CD14-positive monocyte (primary cell): ENCODE data around the gene MORN1. TPM values are rescaled to one million over a fixed set of nuclear protein-coding genes. Genes with fewer than 3 reads are reported as not detected.

Source experiments
- DNase-seq, 3 donors: peaks; one replicate each; pipeline ENCODE4 v3.0.0-alpha.2; 2011 to 2022
- H2AFZ ChIP-seq: 2 replicates; pipeline ENCODE4 v1.6.0; 2012; ENCODE audit warnings: mild to moderate bottlenecking, low read depth, low read length, inconsistent platforms; ENCODE audit not compliant: insufficient read depth, poor library complexity, severe bottlenecking
- H3K27ac ChIP-seq, 2 donors: 1 replicate in 1 of 2; 2 replicates in 1 of 2; pipeline ENCODE4 v1.5.1; 2012 to 2013; ENCODE audit warnings: low read length in 2 of 2, control low read depth in 1 of 2, inconsistent platforms in 1 of 2, low read depth in 1 of 2, mild to moderate bottlenecking in 1 of 2
- H3K27me3 ChIP-seq, 2 donors: one replicate each; pipeline versions ENCODE4 v1.6.0 to v1.6.1; 2011 to 2013; ENCODE audit warnings: low read length in 2 of 2; ENCODE audit not compliant: control insufficient read depth in 2 of 2, insufficient read depth in 2 of 2
- H3K36me3 ChIP-seq, 2 donors: replicated peaks in 1 of 2; 1 replicate in 1 of 2; 2 replicates in 1 of 2; pipeline versions ENCODE4 v1.5.1 to v1.6.1; 2012 to 2013; ENCODE audit warnings: low read length in 2 of 2, control low read depth in 1 of 2, inconsistent platforms in 1 of 2, mild to moderate bottlenecking in 1 of 2; ENCODE audit not compliant: insufficient read depth in 2 of 2, control insufficient read depth in 1 of 2
- H3K4me1 ChIP-seq, 2 donors: 1 replicate in 1 of 2; 2 replicates in 1 of 2; pipeline versions ENCODE4 v1.5.1 to v1.6.1; 2012 to 2013; ENCODE audit warnings: low read length in 2 of 2, control low read depth in 1 of 2, inconsistent platforms in 1 of 2, mild to moderate bottlenecking in 1 of 2, moderate library complexity in 1 of 2; ENCODE audit not compliant: insufficient read depth in 2 of 2, control insufficient read depth in 1 of 2
- H3K4me2 ChIP-seq: replicated peaks from 2 replicates; pipeline ENCODE3; 2012; ENCODE audit warnings: low read length, moderate library complexity, mild to moderate bottlenecking; ENCODE audit not compliant: poor library complexity, severe bottlenecking; ENCODE audit errors: extremely low read depth
- H3K4me3 ChIP-seq, 3 experiments: fragments of 200-600 bp in 1 of 3; sonication (generic) in 1 of 3; replicated peaks in 1 of 3; 1 replicate in 2 of 3; 2 replicates in 1 of 3; pipeline ENCODE4 v1.5.1; 2011 to 2013; ENCODE audit warnings: low read length in 3 of 3, mild to moderate bottlenecking in 3 of 3, control low read depth in 2 of 3, low read depth in 2 of 3, inconsistent platforms in 1 of 3, moderate library complexity in 1 of 3
- H3K79me2 ChIP-seq: 2 replicates; pipeline ENCODE4 v1.6.0; 2012; ENCODE audit warnings: mild to moderate bottlenecking, control low read depth, inconsistent platforms, low read length, moderate library complexity; ENCODE audit not compliant: insufficient read depth
- H3K9ac ChIP-seq: 2 replicates; pipeline ENCODE4 v1.6.0; 2017; ENCODE audit warnings: low read length, mild to moderate bottlenecking; ENCODE audit not compliant: insufficient read depth, poor library complexity, severe bottlenecking
- H3K9me3 ChIP-seq, 2 donors: replicated peaks in 1 of 2; 1 replicate in 1 of 2; 2 replicates in 1 of 2; pipeline versions ENCODE4 v1.5.1 to v1.6.1; 2012 to 2013; ENCODE audit warnings: low read length in 2 of 2, control low read depth in 1 of 2; ENCODE audit not compliant: control insufficient read depth in 1 of 2, insufficient read depth in 1 of 2
- H4K20me1 ChIP-seq: 2 replicates; pipeline ENCODE4 v1.6.0; 2012; ENCODE audit warnings: mild to moderate bottlenecking, low read length, control low read depth, moderate library complexity; ENCODE audit not compliant: insufficient read depth
- H3K27ac Mint-ChIP-seq, 7 donors: one replicate each; pipeline ENCODE4 v1.8.0; 2020; ENCODE audit warnings: mild to moderate bottlenecking in 7 of 7, mixed read lengths in 7 of 7, moderate library complexity in 6 of 7, inconsistent platforms in 2 of 7
- H3K27me3 Mint-ChIP-seq, 3 donors: one replicate each; pipeline ENCODE4 v1.8.0; 2021 to 2022; ENCODE audit warnings: low read depth in 3 of 3, mild to moderate bottlenecking in 3 of 3, mixed read lengths in 3 of 3, moderate library complexity in 3 of 3, inconsistent platforms in 1 of 3
- H3K36me3 Mint-ChIP-seq, 2 donors: one replicate each; pipeline ENCODE4 v1.8.0; 2020; ENCODE audit warnings: mixed read lengths in 2 of 2, inconsistent platforms in 1 of 2, mild to moderate bottlenecking in 1 of 2
- H3K4me1 Mint-ChIP-seq: one replicate; pipeline ENCODE4 v1.8.0; 2020; ENCODE audit warnings: mild to moderate bottlenecking, mixed read lengths
- H3K4me3 Mint-ChIP-seq, 2 donors: one replicate each; pipeline ENCODE4 v1.8.0; 2020; ENCODE audit warnings: mild to moderate bottlenecking in 2 of 2, mixed read lengths in 2 of 2, moderate library complexity in 1 of 2
- H3K9me3 Mint-ChIP-seq, 7 donors: one replicate each; pipeline ENCODE4 v1.8.0; 2020 to 2022; ENCODE audit warnings: mixed read lengths in 7 of 7, mild to moderate bottlenecking in 6 of 7, moderate library complexity in 6 of 7, inconsistent platforms in 2 of 7
- CTCF ChIP-seq: fragments of 200-600 bp; IDR thresholded peaks from one replicate; pipeline ENCODE4 v1.8.0; 2022; ENCODE audit warnings: antibody characterized with exemption, mild to moderate bottlenecking
- WGBS: methylation state at CpG from one replicate; pipeline ENCODE4 v1.1.5; 2013; ENCODE audit warnings: missing lambda C conversion rate; ENCODE audit not compliant: insufficient coverage; 5-methylcytosine and 5-hydroxymethylcytosine counted together
- intact Hi-C, 2 donors: fragments of 100-400 bp; cut with micrococcal nuclease; formaldehyde crosslinking; loops; one replicate each; pipeline versions ENCODE4 v1.15.0 to v1.15.1; 2023
- polyA plus RNA-seq, 3 donors: library from polyadenylated mRNA; depleted of rRNA in 1 of 3; unstranded in 2 of 3; stranded (reverse) in 1 of 3; fragments of 300-500 nt in 2 of 3; fragments of >200 nt in 1 of 3; fragmentation: Illumina TruSeq in 2 of 3; gene quantifications; 1 replicate in 2 of 3; 2 replicates in 1 of 3; pipeline ENCODE4 v1.2.3, GENCODE V29; 2012 to 2021

MORN1 gene
- polyA plus RNA-seq, 3 donors: 1.5 to 3.0 (median 1.7) TPM

GRCh38 chr1:2307972-2308371 lies 83.4 kb downstream of the MORN1 start:
- H3K36me3 ChIP-seq: peaks cover 46 to 61% of the 10 kb centered on the region in 2 donors

GRCh38 chr1:2307064-2307605 lies 84.2 kb downstream of the MORN1 start:
- peaks cover 5 to 8% (median 8%) of the 10 kb centered on the region in 3 donors for H3K27me3 Mint-ChIP-seq
- Histone ChIP-seq H3K4me2 (no peak overlapping the region), H3K36me3 (peaks cover 46 to 62% of the 10 kb centered on the region in 2 donors), H2AFZ (no peak overlapping the region), H3K4me1 (peaks cover 6 to 15% of the 10 kb centered on the region in 2 donors), H3K9ac (no peak overlapping the region), H3K27ac (no peak overlapping the region), H3K79me2 (no peaks in the 10 kb centered on the region), H3K4me3 (no peak overlapping the region), H3K9me3 (no peaks in the 10 kb centered on the region), H3K27me3 (peaks cover 0 to 6% of the 10 kb centered on the region in 2 donors), H4K20me1 (peaks cover 72% of the 10 kb centered on the region)
- TF ChIP-seq CTCF: no peak
- H3K9me3 Mint-ChIP-seq: peaks cover 0 to 7% (median 0%) of the 10 kb centered on the region in 7 donors
- H3K4me1 Mint-ChIP-seq: peaks cover 5% of the 10 kb centered on the region
- peaks cover 63 to 71% of the 10 kb centered on the region in 2 donors for H3K36me3 Mint-ChIP-seq
- no peak overlapping the region for H3K4me3 Mint-ChIP-seq
- 96% methylated on average over 37 of the region's 41 CpGs for WGBS
- no peak overlapping the region for H3K27ac Mint-ChIP-seq
- intact Hi-C loops: no loop called here
- no peak for DNase-seq

More at GRCh38 chr1:2307972-2308371, 83.4 kb downstream of the MORN1 start:
- H4K20me1 ChIP-seq: peaks cover 68% of the 10 kb centered on the region
- H2AFZ ChIP-seq: no peak overlapping the region
- H3K27ac ChIP-seq: no peak overlapping the region
- no peak overlapping the region for H3K9ac ChIP-seq
- H3K27me3 Mint-ChIP-seq: peaks cover 3 to 16% (median 10%) of the 10 kb centered on the region in 3 donors
- TF ChIP-seq CTCF: no peak
- H3K4me3 ChIP-seq: no peak overlapping the region
- H3K4me2 ChIP-seq: no peak overlapping the region
- no peak overlapping the region for H3K4me3 Mint-ChIP-seq
- H3K27me3 ChIP-seq: peaks cover 0 to 11% of the 10 kb centered on the region in 2 donors
- H3K4me1 Mint-ChIP-seq: peaks cover 6% of the 10 kb centered on the region
- H3K27ac Mint-ChIP-seq: no peak overlapping the region
- DNase-seq: no peak
- WGBS: 94% methylated on average over 11 of the region's 15 CpGs
- H3K79me2 ChIP-seq: no peaks in the 10 kb centered on the region
- H3K9me3 Mint-ChIP-seq: peaks cover 0 to 5% (median 0%) of the 10 kb centered on the region in 7 donors
- intact Hi-C loops: no loop called here
- H3K4me1 ChIP-seq: peaks cover 6 to 15% of the 10 kb centered on the region in 2 donors
- peaks cover 58 to 64% of the 10 kb centered on the region in 2 donors for H3K36me3 Mint-ChIP-seq
- H3K9me3 ChIP-seq: no peaks in the 10 kb centered on the region
